Prostate gland (tissue), 2 donors: ENCODE measurements around the gene EFCAB13.

ENCODE experiments used
- CTCF ChIP-seq, 4 experiments: fragments of 200-600 bp in 2 of 4; fragments of 450-650 bp in 2 of 4; sonication (generic) in 2 of 4; IDR thresholded peaks; 1 replicate in 3 of 4; 2 replicates in 1 of 4; pipeline ENCODE4 v1.5.1; 2016 to 2019; ENCODE audit warnings: antibody characterized with exemption in 4 of 4, mild to moderate bottlenecking in 2 of 4, moderate library complexity in 2 of 4
- POLR2A ChIP-seq: fragments of 450-650 bp; IDR thresholded peaks from one replicate; pipeline ENCODE4 v1.6.1; 2016; ENCODE audit warnings: antibody characterized with exemption, mild to moderate bottlenecking
- POLR2AphosphoS5 ChIP-seq: sonication (generic); formaldehyde crosslinking; IDR thresholded peaks from one replicate; pipeline ENCODE4 v1.6.1; 2017; ENCODE audit warnings: antibody characterized with exemption

- TF ChIP-seq CTCF (IDR thresholded peaks at IDR 0.05) (no peak), POLR2AphosphoS5 (no peak), POLR2A (no peak)
Measured at GRCh38 chr17:47310186-47310733, 13.5 kb upstream of the EFCAB13 start.
